GM12878 (cell line): ENCODE measurements around the gene TCF7L1. TPM values are rescaled to one million over a fixed set of nuclear protein-coding genes. Genes with fewer than 3 reads are reported as not detected.

Experiments
- ATAC-seq: fragments of 200-7000 bp; cut with Tn5 transposase; 3 replicates; pipeline ENCODE4 v1.9.1; 2020; ENCODE audit warnings: mild to moderate bottlenecking, moderate library complexity
- BruUV-seq: library from RNA; stranded (reverse); fragments of 400-500 nt; replicated peaks from 2 replicates; lab custom pipeline; 2021; lab: Mats Ljungman, UMichigan
- CTCF ChIA-PET: fragments of 300-600 bp; sonication (Branson Sonifier 250); formaldehyde crosslinking; extraction: SDS; loops from one replicate; lab custom pipeline; 2021; ENCODE audit warnings: inconsistent platforms; lab: Yijun Ruan, JAX
- POLR2A ChIA-PET: fragments of 350-600 bp; formaldehyde crosslinking; extraction: SDS; loops from one replicate; lab custom pipeline; 2021; ENCODE audit warnings: inconsistent platforms; lab: Charles Lee
- RAD21 ChIA-PET: fragments of 300-600 bp; sonication (Branson Sonifier 250); formaldehyde crosslinking; loops from one replicate; lab custom pipeline; 2023; ENCODE audit warnings: antibody characterized with exemption; ENCODE audit not compliant: unreplicated experiment; lab: Charles Lee
- SMC1A ChIA-PET: fragments of 300-600 bp; sonication (Branson Sonifier 250); formaldehyde crosslinking; loops from one replicate; lab custom pipeline; 2023; ENCODE audit not compliant: unreplicated experiment, uncharacterized antibody; lab: Charles Lee
- DNase-seq: peaks from one replicate; pipeline ENCODE4 v3.0.0-alpha.2; 2011; ENCODE audit warnings: low read depth, low spot score
- FAIRE-seq: peaks from 3 replicates; lab custom pipeline; 2011; peaks lifted over from hg19 to GRCh38; lab: Jason Lieb, UNC
- H2AFZ ChIP-seq: 2 replicates; pipeline ENCODE4 v1.6.0; 2011; ENCODE audit warnings: low read depth, low read length, control low read depth; ENCODE audit not compliant: control insufficient read depth
- H3K27ac ChIP-seq: 2 replicates; pipeline ENCODE4 v1.5.1; 2011; ENCODE audit warnings: control low read depth; ENCODE audit not compliant: control insufficient read depth, insufficient read depth
- H3K27me3 ChIP-seq, 2 experiments: replicated peaks in 1 of 2; 2 replicates each; pipeline versions ENCODE4 v1.6.0 to v1.6.1; 2011; ENCODE audit warnings: low read length in 1 of 2; ENCODE audit not compliant: control insufficient read depth in 2 of 2, insufficient read depth in 2 of 2
- H3K36me3 ChIP-seq, 2 experiments: 2 replicates each; pipeline ENCODE4 v1.5.1; 2011; ENCODE audit warnings: low read length in 1 of 2; ENCODE audit not compliant: control insufficient read depth in 2 of 2, insufficient read depth in 2 of 2
- H3K4me1 ChIP-seq: 2 replicates; pipeline ENCODE4 v1.6.1; 2011; ENCODE audit warnings: mild to moderate bottlenecking, low read length, moderate library complexity, mixed read lengths; ENCODE audit not compliant: control insufficient read depth, insufficient read depth
- H3K4me2 ChIP-seq: 2 replicates; pipeline ENCODE4 v1.6.0; 2011; ENCODE audit warnings: control low read depth; ENCODE audit not compliant: control insufficient read depth, insufficient read depth
- H3K4me3 ChIP-seq: fragments of 200-600 bp; sonication (generic); 2 replicates; pipeline ENCODE4 v1.5.1; 2016
- H3K79me2 ChIP-seq: 2 replicates; pipeline ENCODE4 v1.6.0; 2011; ENCODE audit warnings: low read length; ENCODE audit not compliant: control insufficient read depth, insufficient read depth
- H3K9ac ChIP-seq: 2 replicates; pipeline ENCODE4 v1.8.0; 2011; ENCODE audit warnings: low read length, control low read depth, mixed read lengths; ENCODE audit not compliant: control insufficient read depth, insufficient read depth
- H3K9me3 ChIP-seq: replicated peaks from 3 replicates; pipeline ENCODE4 v1.5.1; 2011; ENCODE audit warnings: mild to moderate bottlenecking, low read length; ENCODE audit not compliant: control insufficient read depth, insufficient read depth
- H4K20me1 ChIP-seq: 2 replicates; pipeline ENCODE4 v1.6.0; 2011; ENCODE audit not compliant: control insufficient read depth, insufficient read depth
- ASH2L ChIP-seq: fragments of 300-600, 200-600 bp; sonication (generic); IDR thresholded peaks from 2 replicates; pipeline ENCODE4 v1.6.1; 2017; ENCODE audit warnings: low read depth, mild to moderate bottlenecking, borderline replicate concordance
- EED ChIP-seq: sonication (generic); IDR thresholded peaks from 2 replicates; pipeline ENCODE4 v1.6.1; 2016; ENCODE audit warnings: antibody characterized with exemption, low read depth
- ELK1 ChIP-seq: IDR thresholded peaks from 2 replicates; pipeline ENCODE4 v1.6.1; 2012; ENCODE audit warnings: low read depth, low read length, improper control_type of control experiment
- FOXK2 ChIP-seq: fragments of 450-650 bp; IDR thresholded peaks from 2 replicates; pipeline ENCODE4 v1.6.1; 2017; ENCODE audit warnings: mild to moderate bottlenecking, moderate library complexity
- JUND ChIP-seq: IDR thresholded peaks from 2 replicates; pipeline ENCODE4 v1.6.1; 2012; ENCODE audit warnings: low read depth, mild to moderate bottlenecking, low read length, improper control_type of control experiment, moderate library complexity
- PKNOX1 ChIP-seq: fragments of 450-650 bp; IDR thresholded peaks from 2 replicates; pipeline ENCODE4 v1.6.1; 2016; ENCODE audit warnings: mild to moderate bottlenecking
- POLR2AphosphoS5 ChIP-seq: IDR thresholded peaks from 2 replicates; pipeline ENCODE4 v1.6.1; 2011; ENCODE audit warnings: mild to moderate bottlenecking, low read length, inconsistent platforms
- SMC3 ChIP-seq: IDR thresholded peaks from 2 replicates; pipeline ENCODE4 v1.6.1; 2011; ENCODE audit warnings: low read length, improper control_type of control experiment, borderline replicate concordance
- TAF1 ChIP-seq: IDR thresholded peaks from 2 replicates; pipeline ENCODE4 v1.6.1; 2011; ENCODE audit warnings: mild to moderate bottlenecking, low read depth, low read length, borderline replicate concordance
- TBL1XR1 ChIP-seq: IDR thresholded peaks from 2 replicates; pipeline ENCODE4 v1.6.1; 2012; ENCODE audit warnings: low read depth, low read length, improper control_type of control experiment
- WGBS: methylation state at CpG from one replicate; pipeline ENCODE4 v1.1.6; 2016; ENCODE audit warnings: low lambda C conversion rate; ENCODE audit not compliant: insufficient replicate concordance, insufficient coverage; ENCODE audit errors: missing lambda C conversion rate; 5-methylcytosine and 5-hydroxymethylcytosine counted together
- in situ Hi-C: fragments of 300-500 bp; cut with MboI; formaldehyde crosslinking; loops from 9 replicates; pipeline ENCODE4 v1.14.3; 2018; ENCODE audit warnings: mixed read lengths
- intact Hi-C: fragments of 100-400 bp; cut with micrococcal nuclease; formaldehyde crosslinking; loops from one replicate; pipeline ENCODE4 v1.14.2; 2022; ENCODE audit not compliant: unreplicated experiment
- polyA plus RNA-seq, 11 experiments: library from polyadenylated mRNA; depleted of rRNA in 4 of 11; unstranded in 6 of 11; stranded (reverse) in 5 of 11; fragments of >200 nt; fragmentation: Nextera tagmentation in 4 of 11; fragmentation: Illumina TruSeq in 1 of 11; extraction: Ambion mirVana in 4 of 11; extraction: Trizol in 1 of 11; gene quantifications; 1 replicate in 1 of 11; 2 replicates in 10 of 11; pipeline versions ENCODE4 v1.2.1 to v1.2.3, GENCODE V29; 2011 to 2016; ENCODE audit warnings: inconsistent platforms in 2 of 11, missing spikeins in 2 of 11, low read depth in 1 of 11
- total RNA-seq, 4 experiments: library from RNA; depleted of rRNA in 3 of 4; stranded (reverse); fragments of >200 nt in 3 of 4; fragmentation: Illumina TruSeq in 1 of 4; extraction: Trizol in 1 of 4; gene quantifications; 2 replicates each; pipeline versions ENCODE4 v1.2.1 to v1.2.3, GENCODE V29; 2013 to 2021

The TCF7L1 gene
- total and polyA plus RNA-seq, 10 of the 15 experiments (the other 5 are each of a cell fraction or from before 2014, with no cell fraction given), result 0.03 to 0.11 (median 0.10) TPM; not detected in 7

- H4K20me1 ChIP-seq, result no peaks in the 10 kb centered on the region
- ChIA-PET SMC1A (no interaction called here), CTCF (no interaction called here), POLR2A (no interaction called here), RAD21 (no interaction called here)
- no peaks in the 10 kb centered on the region for H3K4me1 ChIP-seq
- ATAC-seq (no peak), DNase-seq (no peak), FAIRE-seq (no peak)
- H3K4me3 ChIP-seq, result no peak overlapping the region
- H3K27me3 ChIP-seq, result peaks cover 8 to 12% of the 10 kb centered on the region in 2 experiments
- 20% methylated on average over 2 of the region's 2 CpGs for WGBS
- BruUV-seq, result no TSS peak
- H3K9me3 ChIP-seq, result no peaks in the 10 kb centered on the region
- in situ Hi-C loops, result no loop called here
- intact Hi-C loops, result loop anchor here (5.0 kb wide), 1 partner anchor 157 kb away; no protein-coding TSS in a partner anchor
- H3K79me2 ChIP-seq, result no peaks in the 10 kb centered on the region
- H3K27ac ChIP-seq, result no peak overlapping the region
- H3K9ac ChIP-seq, result no peak overlapping the region
- TF ChIP-seq ELK1, result no peak
- TF ChIP-seq TBL1XR1, result no peak
- TF ChIP-seq TAF1, result no peak
- TF ChIP-seq EED, result no peak
- no peak for TF ChIP-seq JUND
- no peak for TF ChIP-seq ASH2L
- no peak for TF ChIP-seq POLR2AphosphoS5
- TF ChIP-seq PKNOX1, result no peak
- TF ChIP-seq SMC3, result no peak
- no peak for TF ChIP-seq FOXK2
- no peak overlapping the region for H2AFZ ChIP-seq
- no peaks in the 10 kb centered on the region for H3K36me3 ChIP-seq
- no peak overlapping the region for H3K4me2 ChIP-seq
These were observed 2.8 kb upstream of the TCF7L1 start for GRCh38 chr2:85130407-85130806.
